Measurements from ENCODE around the gene FCRLA. TPM values are rescaled to one million over a fixed set of nuclear protein-coding genes. Genes with fewer than 3 reads are reported as not detected.

Gene FCRLA
- total and polyA plus RNA-seq, 2 donors (not counting 1 experiment from before 2014, with no cell fraction given), result 140 to 248 TPM

GRCh38 chr1:161743231-161743630, 36.2 kb downstream of the FCRLA start:
- no peak for ATAC-seq (ENCODE audit: low read depth)
- CTCF ChIA-PET, result interaction anchor here (1.1 to 7.9 kb wide), 2 partner anchors 255 to 259 kb away, joined by 8 to 80 read pairs; no protein-coding TSS in a partner anchor
- Mint-ChIP-seq H3K27me3 (peaks cover 8% of the 10 kb centered on the region), H3K9me3 (ENCODE audit: insufficient read depth) (no peaks in the 10 kb centered on the region), H3K4me1 (peaks cover 44% of the 10 kb centered on the region), H3K27ac (no peak overlapping the region), H3K4me3 (no peak overlapping the region)
- H3K9ac ChIP-seq (ENCODE audit: low read length), result no peak overlapping the region
- H3K36me3 ChIP-seq (replicated peaks in 1 of 2; ENCODE audit: control extremely low read depth in 1 of 2, control insufficient read depth in 1 of 2, extremely low read depth in 1 of 2, insufficient read depth in 2 of 2, low read length in 1 of 2), result no peaks in the 10 kb centered on the region
- H2AFZ ChIP-seq (ENCODE audit: insufficient read depth, low read depth, low read length, poor library complexity, severe bottlenecking), result no peak overlapping the region
- H3K4me1 ChIP-seq (ENCODE audit: control insufficient read depth in 2 of 2, insufficient read depth in 2 of 2, low read length in 2 of 2), result peaks cover 33 to 40% of the 10 kb centered on the region in 2 donors
- H4K20me1 ChIP-seq (ENCODE audit: control insufficient read depth, insufficient read depth, low read length, poor library complexity, severe bottlenecking), result no peaks in the 10 kb centered on the region
- no peak overlapping the region for H3K4me2 ChIP-seq (replicated peaks; ENCODE audit: low read depth, low read length, poor library complexity, severe bottlenecking)
- H3K79me2 ChIP-seq (ENCODE audit: control insufficient read depth, insufficient read depth, low read length), result peaks cover 3% of the 10 kb centered on the region
- no peak overlapping the region for H3K4me3 ChIP-seq (ENCODE audit: control extremely low read depth in 1 of 5, extremely low read depth in 1 of 5, insufficient read depth in 1 of 5, low read depth in 2 of 5, low read length in 4 of 5)
- POLR2A ChIA-PET, result no interaction called here
- H3K27me3 ChIP-seq (replicated peaks in 1 of 4; ENCODE audit: control extremely low read depth in 1 of 4, control insufficient read depth in 3 of 4, insufficient read depth in 4 of 4, low read length in 3 of 4), result no peaks in the 10 kb centered on the region
- TF ChIP-seq, protein P1, sequence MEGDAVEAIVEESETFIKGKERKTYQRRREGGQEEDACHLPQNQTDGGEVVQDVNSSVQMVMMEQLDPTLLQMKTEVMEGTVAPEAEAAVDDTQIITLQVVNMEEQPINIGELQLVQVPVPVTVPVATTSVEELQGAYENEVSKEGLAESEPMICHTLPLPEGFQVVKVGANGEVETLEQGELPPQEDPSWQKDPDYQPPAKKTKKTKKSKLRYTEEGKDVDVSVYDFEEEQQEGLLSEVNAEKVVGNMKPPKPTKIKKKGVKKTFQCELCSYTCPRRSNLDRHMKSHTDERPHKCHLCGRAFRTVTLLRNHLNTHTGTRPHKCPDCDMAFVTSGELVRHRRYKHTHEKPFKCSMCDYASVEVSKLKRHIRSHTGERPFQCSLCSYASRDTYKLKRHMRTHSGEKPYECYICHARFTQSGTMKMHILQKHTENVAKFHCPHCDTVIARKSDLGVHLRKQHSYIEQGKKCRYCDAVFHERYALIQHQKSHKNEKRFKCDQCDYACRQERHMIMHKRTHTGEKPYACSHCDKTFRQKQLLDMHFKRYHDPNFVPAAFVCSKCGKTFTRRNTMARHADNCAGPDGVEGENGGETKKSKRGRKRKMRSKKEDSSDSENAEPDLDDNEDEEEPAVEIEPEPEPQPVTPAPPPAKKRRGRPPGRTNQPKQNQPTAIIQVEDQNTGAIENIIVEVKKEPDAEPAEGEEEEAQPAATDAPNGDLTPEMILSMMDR (IDR thresholded peaks at IDR 0.05), result no peak
- no peak for TF ChIP-seq EZH2 (IDR thresholded peaks at IDR 0.05; ENCODE audit: borderline replicate concordance, insufficient read depth, low read depth, low read length, poor library complexity, severe bottlenecking)
- 97% methylated on average over 8 of the region's 9 CpGs for WGBS (ENCODE audit: insufficient coverage)
- no peak overlapping the region for H3K27ac ChIP-seq (ENCODE audit: low read length in 2 of 2)
- DNase-seq, result no peak
- intact Hi-C loops (cut with micrococcal nuclease), result loop anchor here (10.0 kb wide), 2 partner anchors 178 to 1818 kb away; partner anchors contain the start of gene TAGLN2
- H3K9me3 ChIP-seq (ENCODE audit: control extremely low read depth in 1 of 3, control insufficient read depth in 2 of 3, insufficient read depth in 1 of 3, low read length in 2 of 3), result no peaks in the 10 kb centered on the region

DNA sequence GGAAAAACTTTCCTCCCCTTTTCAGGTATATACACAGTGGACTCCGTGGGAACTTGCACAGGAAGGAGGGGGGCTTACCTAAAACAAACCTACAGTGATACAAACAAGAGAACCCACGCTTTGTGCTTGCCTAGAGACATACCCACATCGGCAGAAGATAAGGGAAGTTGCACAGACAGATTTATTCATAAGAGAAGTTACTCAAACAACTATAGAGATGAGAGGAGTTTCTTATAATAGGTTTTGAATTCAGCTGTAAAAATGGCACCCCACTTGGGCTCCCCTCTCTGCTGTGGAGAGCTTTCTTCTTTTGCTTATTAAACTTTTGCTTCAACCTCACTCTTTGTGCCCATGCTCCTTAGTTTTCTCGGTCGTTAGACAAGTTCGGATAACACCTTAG, 40.8 kb downstream of the FCRLA start:
- DNase-seq, result no peak
- no peak overlapping the region for H2AFZ ChIP-seq (ENCODE audit: insufficient read depth, low read depth, low read length, poor library complexity, severe bottlenecking)

More for the DNA sequence above, 40.8 kb downstream of the FCRLA start:
- H3K79me2 ChIP-seq (ENCODE audit: control insufficient read depth, insufficient read depth, low read length), result peaks cover 31% of the 10 kb centered on the region
- ChIA-PET CTCF (interaction anchor here (1.0 to 3.8 kb wide), 3 partner anchors 8 to 259 kb away, joined by 3 to 56 read pairs (median 4); no protein-coding TSS in a partner anchor), POLR2A (no interaction called here)
- Mint-ChIP-seq H3K4me1 (peaks cover 34% of the 10 kb centered on the region), H3K9me3 (ENCODE audit: insufficient read depth) (no peaks in the 10 kb centered on the region), H3K4me3 (peak overlapping the region; percentile 54), H3K27ac (peak overlapping the region; percentile 22), H3K27me3 (peaks cover 8% of the 10 kb centered on the region)
- no CpG with 5 or more reads among the region's 6 CpGs for WGBS (ENCODE audit: insufficient coverage)
- H3K4me3 ChIP-seq (ENCODE audit: control extremely low read depth in 1 of 5, extremely low read depth in 1 of 5, insufficient read depth in 1 of 5, low read depth in 2 of 5, low read length in 4 of 5), result no peak overlapping the region
- H3K27me3 ChIP-seq (replicated peaks in 1 of 4; ENCODE audit: control extremely low read depth in 1 of 4, control insufficient read depth in 3 of 4, insufficient read depth in 4 of 4, low read length in 3 of 4), result no peaks in the 10 kb centered on the region
- ATAC-seq (ENCODE audit: low read depth), result no peak
- H3K27ac ChIP-seq (ENCODE audit: low read length in 2 of 2), result no peak overlapping the region
- no peak overlapping the region for H3K4me2 ChIP-seq (replicated peaks; ENCODE audit: low read depth, low read length, poor library complexity, severe bottlenecking)
- no peaks in the 10 kb centered on the region for H3K9me3 ChIP-seq (ENCODE audit: control extremely low read depth in 1 of 3, control insufficient read depth in 2 of 3, insufficient read depth in 1 of 3, low read length in 2 of 3)
- H3K9ac ChIP-seq (ENCODE audit: low read length), result no peak overlapping the region
- TF ChIP-seq EZH2 (IDR thresholded peaks at IDR 0.05; ENCODE audit: borderline replicate concordance, insufficient read depth, low read depth, low read length, poor library complexity, severe bottlenecking), result no peak
- intact Hi-C loops (cut with micrococcal nuclease), result loop anchor here (2.0 to 10.0 kb wide), 3 partner anchors 15 to 1823 kb away; partner anchors contain the start of gene TAGLN2
- no peaks in the 10 kb centered on the region for H4K20me1 ChIP-seq (ENCODE audit: control insufficient read depth, insufficient read depth, low read length, poor library complexity, severe bottlenecking)
- peaks cover 18 to 27% of the 10 kb centered on the region in 2 donors for H3K4me1 ChIP-seq (ENCODE audit: control insufficient read depth in 2 of 2, insufficient read depth in 2 of 2, low read length in 2 of 2)
- H3K36me3 ChIP-seq (replicated peaks in 1 of 2; ENCODE audit: control extremely low read depth in 1 of 2, control insufficient read depth in 1 of 2, extremely low read depth in 1 of 2, insufficient read depth in 2 of 2, low read length in 1 of 2), result peaks cover 5 to 6% of the 10 kb centered on the region in 2 experiments
